Suprapubic skin (tissue), 4 donors: ENCODE data around the gene TLX1. TPM values are rescaled to one million over a fixed set of nuclear protein-coding genes. Genes with fewer than 3 reads are reported as not detected.

Experiments
- DNase-seq, 2 donors: peaks; one replicate each; pipeline ENCODE4 v3.0.0-alpha.2; 2019; ENCODE audit warnings: low spot score in 2 of 2
- H3K27ac ChIP-seq: fragments of 200-600 bp; sonication (generic); one replicate; pipeline ENCODE4 v1.5.1; 2019
- H3K27me3 ChIP-seq: fragments of 200-600 bp; sonication (generic); one replicate; pipeline ENCODE4 v1.5.1; 2019
- H3K36me3 ChIP-seq: fragments of 200-600 bp; sonication (generic); one replicate; pipeline ENCODE4 v1.5.1; 2019
- H3K4me1 ChIP-seq: fragments of 200-600 bp; sonication (generic); one replicate; pipeline ENCODE4 v1.5.1; 2019
- H3K4me3 ChIP-seq: fragments of 200-600 bp; sonication (generic); one replicate; pipeline ENCODE4 v1.5.1; 2019; ENCODE audit warnings: mild to moderate bottlenecking
- H3K9me3 ChIP-seq: fragments of 200-600 bp; sonication (generic); one replicate; pipeline ENCODE4 v1.5.1; 2019
- CTCF ChIP-seq, 2 donors: fragments of 200-600 bp in 1 of 2; fragments of 450-650 bp in 1 of 2; sonication (generic) in 1 of 2; IDR thresholded peaks; one replicate each; pipeline ENCODE4 v1.5.1; 2016 to 2019; ENCODE audit warnings: antibody characterized with exemption in 2 of 2, mild to moderate bottlenecking in 1 of 2, moderate library complexity in 1 of 2
- EP300 ChIP-seq: sonication (generic); formaldehyde crosslinking; IDR thresholded peaks from one replicate; pipeline ENCODE4 v1.6.1; 2017; ENCODE audit warnings: antibody characterized with exemption
- POLR2A ChIP-seq, 2 donors: fragments of 450-650 bp; IDR thresholded peaks; one replicate each; pipeline ENCODE4 v1.6.1; 2017; ENCODE audit warnings: antibody characterized with exemption in 2 of 2, mild to moderate bottlenecking in 2 of 2, moderate library complexity in 2 of 2
- POLR2AphosphoS5 ChIP-seq, 3 donors: sonication (generic); formaldehyde crosslinking; IDR thresholded peaks; one replicate each; pipeline ENCODE4 v1.6.1; 2017; ENCODE audit warnings: antibody characterized with exemption in 3 of 3
- WGBS: methylation state at CpG from one replicate; pipeline ENCODE4 v1.1.5; 2018; 5-methylcytosine and 5-hydroxymethylcytosine counted together
- total RNA-seq, 4 donors: library from RNA; depleted of rRNA; stranded (reverse); fragments of >200 nt; gene quantifications; one replicate each; pipeline ENCODE4 v1.1.0, GENCODE V29; 2016

The TLX1 gene
- total RNA-seq, 4 donors from 2014 or later = not detected

- Histone ChIP-seq H3K27me3 (peaks cover 48% of the 10 kb centered on the region), H3K9me3 (no peaks in the 10 kb centered on the region), H3K27ac (no peak overlapping the region), H3K36me3 (no peaks in the 10 kb centered on the region), H3K4me3 (no peak overlapping the region), H3K4me1 (no peaks in the 10 kb centered on the region)
- no peak for DNase-seq
- TF ChIP-seq POLR2A (IDR thresholded peaks at IDR 0.05) (no peak), POLR2AphosphoS5 (IDR thresholded peaks at IDR 0.05) (no peak), CTCF (IDR thresholded peaks at IDR 0.05) (no peak), EP300 (no peak)
- WGBS = 63% methylated on average over 6 of the region's 6 CpGs
Measured at GRCh38 chr10:101106351-101106750, 24.7 kb upstream of the TLX1 start.

- WGBS = no CpG with 5 or more reads among the region's 5 CpGs
- H3K27ac ChIP-seq = no peak overlapping the region
- no peaks in the 10 kb centered on the region for H3K36me3 ChIP-seq
- peaks cover 53% of the 10 kb centered on the region for H3K27me3 ChIP-seq
- TF ChIP-seq POLR2AphosphoS5 (IDR thresholded peaks at IDR 0.05) (no peak), POLR2A (IDR thresholded peaks at IDR 0.05) (no peak), EP300 (no peak), CTCF (IDR thresholded peaks at IDR 0.05) (no peak)
- no peak for DNase-seq
- H3K4me3 ChIP-seq = no peak overlapping the region
- H3K9me3 ChIP-seq = no peaks in the 10 kb centered on the region
- no peaks in the 10 kb centered on the region for H3K4me1 ChIP-seq
Measured at GRCh38 chr10:101107771-101108170, 23.3 kb upstream of the TLX1 start.

GRCh38 chr10:101110856-101111523, 20.1 kb upstream of the TLX1 start:
- TF ChIP-seq EP300 = no peak
- Histone ChIP-seq H3K27ac (no peak overlapping the region), H3K9me3 (no peaks in the 10 kb centered on the region), H3K36me3 (no peaks in the 10 kb centered on the region), H3K27me3 (peaks cover 62% of the 10 kb centered on the region), H3K4me3 (no peak overlapping the region), H3K4me1 (no peaks in the 10 kb centered on the region)
- DNase-seq = no peak
- WGBS = 14% methylated on average over 6 of the region's 6 CpGs

- Histone ChIP-seq H3K27me3 (peaks cover 68% of the 10 kb centered on the region), H3K4me1 (no peaks in the 10 kb centered on the region), H3K27ac (no peak overlapping the region), H3K9me3 (no peaks in the 10 kb centered on the region), H3K36me3 (no peaks in the 10 kb centered on the region), H3K4me3 (no peak overlapping the region)
- TF ChIP-seq POLR2A (IDR thresholded peaks at IDR 0.05) (no peak), EP300 (no peak), CTCF (IDR thresholded peaks at IDR 0.05) (no peak), POLR2AphosphoS5 (IDR thresholded peaks at IDR 0.05) (no peak)
- WGBS = 67% methylated on average over 6 of the region's 8 CpGs
- DNase-seq = no peak
Measured at GRCh38 chr10:101111547-101111946, 19.6 kb upstream of the TLX1 start.

GRCh38 chr10:101112799-101113594, 18.1 kb upstream of the TLX1 start:
- 22% methylated on average over 12 of the region's 12 CpGs for WGBS

More at GRCh38 chr10:101112799-101113594, 18.1 kb upstream of the TLX1 start:
- H3K4me3 ChIP-seq = no peak overlapping the region
- H3K9me3 ChIP-seq = no peaks in the 10 kb centered on the region
- peaks cover 68% of the 10 kb centered on the region for H3K27me3 ChIP-seq
- H3K36me3 ChIP-seq = no peaks in the 10 kb centered on the region
- TF ChIP-seq CTCF (IDR thresholded peaks at IDR 0.05) = no peak
- no peak for TF ChIP-seq POLR2A (IDR thresholded peaks at IDR 0.05)
- no peak for TF ChIP-seq POLR2AphosphoS5 (IDR thresholded peaks at IDR 0.05)
- no peak for TF ChIP-seq EP300
- no peak overlapping the region for H3K27ac ChIP-seq
- DNase-seq = no peak
- no peaks in the 10 kb centered on the region for H3K4me1 ChIP-seq
